ENCODE measurements around the gene TBRG4.
"Not testable (repeated sequence)": the region's sequence is repeated elsewhere in the genome, so short reads cannot be mapped to it uniquely, and the experiment has no call there.

The TBRG4 gene

GRCh38 chr7:45114257-45114656 lies 2.8 kb upstream of the TBRG4 start:
- DNase-seq: not testable (repeated sequence)

GRCh38 chr7:45112648-45113047 lies 1.2 kb upstream of the TBRG4 start:
- no peak for DNase-seq

GRCh38 chr7:45108863-45109262 lies 2.6 kb downstream of the TBRG4 start:
- no peak for DNase-seq

- DNase-seq: no peak
Measured at GRCh38 chr7:45107356-45107755, 4.1 kb downstream of the TBRG4 start.

GRCh38 chr7:45106820-45107219 lies 4.7 kb downstream of the TBRG4 start:
- DNase-seq: no peak

GRCh38 chr7:45105588-45106188 lies 5.8 kb downstream of the TBRG4 start:
- DNase-seq: no peak

GRCh38 chr7:45104844-45105587 lies 6.5 kb downstream of the TBRG4 start:
- no peak for DNase-seq

- no peak for DNase-seq
Measured at GRCh38 chr7:45103958-45104843, 7.3 kb downstream of the TBRG4 start.

- no peak for DNase-seq
Measured at GRCh38 chr7:45102785-45103712, 8.4 kb downstream of the TBRG4 start.

- DNase-seq: no peak
Measured at GRCh38 chr7:45101748-45102147, 9.7 kb downstream of the TBRG4 start.

GRCh38 chr7:45100761-45101480 lies 10.6 kb downstream of the TBRG4 start:
- DNase-seq: no peak

GRCh38 chr7:45099891-45100760 lies 11.4 kb downstream of the TBRG4 start:
- DNase-seq: no peak

- DNase-seq: no peak
Measured at GRCh38 chr7:45098983-45099839, 12.3 kb downstream of the TBRG4 start.

- no peak for DNase-seq
Measured at GRCh38 chr7:45092931-45093235, 18.6 kb downstream of the TBRG4 start.

- DNase-seq: no peak
Measured at GRCh38 chr7:45092100-45092930, 19.2 kb downstream of the TBRG4 start.

- peak; percentile 77 for DNase-seq
Measured at GRCh38 chr7:45089341-45089891, 22.1 kb downstream of the TBRG4 start.

GRCh38 chr7:45088821-45089340 lies 22.6 kb downstream of the TBRG4 start, which contains the start of gene NACAD:
NACAD (minus strand) TSS chr7:45088969; CDS start chr7:45088894, 75 bp downstream.
- no peak for DNase-seq

- no peak for DNase-seq
Measured at GRCh38 chr7:45088146-45088701, 23.3 kb downstream of the TBRG4 start.

All from stimulated activated CD4-positive, alpha-beta T cell treated with anti-CD3 and anti-CD28 coated beads, Interleukin-1b, Interleukin-23, amount 100 ng/mL, for 48 hours (primary cell).